CD4-positive, alpha-beta T cell treated with Interleukin-15 for 1 hour (primary cell): Measurements from ENCODE around the gene PBRM1.

ENCODE experiments used
- DNase-seq: peaks from one replicate; pipeline ENCODE4 v3.0.0-alpha.2; 2020

Gene PBRM1

DNA sequence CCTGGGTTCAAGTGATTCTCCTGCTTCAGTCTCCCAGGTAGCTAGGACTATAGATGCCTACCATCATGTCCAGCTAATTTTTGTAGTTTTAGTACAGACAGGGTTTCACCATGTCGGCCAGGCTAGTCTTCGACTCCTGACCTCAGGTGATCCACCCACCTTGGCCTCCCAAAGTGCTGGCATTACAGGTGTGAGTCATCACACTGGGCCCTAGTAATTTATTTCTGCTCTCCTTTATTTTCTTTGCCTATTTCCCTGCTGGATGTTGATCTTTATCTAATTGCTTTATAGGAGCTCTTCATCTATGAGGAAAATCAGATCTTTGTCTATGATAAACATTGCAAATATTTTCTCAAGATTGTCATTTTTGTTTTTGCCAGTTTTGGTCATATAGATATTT lies 117.6 kb downstream of the PBRM1 start:
- DNase-seq: no peak

GRCh38 chr3:52563984-52564383 lies 121.7 kb downstream of the PBRM1 start:
- no peak for DNase-seq

- no peak for DNase-seq
Measured at GRCh38 chr3:52561028-52561747, 124.5 kb downstream of the PBRM1 start.

DNA sequence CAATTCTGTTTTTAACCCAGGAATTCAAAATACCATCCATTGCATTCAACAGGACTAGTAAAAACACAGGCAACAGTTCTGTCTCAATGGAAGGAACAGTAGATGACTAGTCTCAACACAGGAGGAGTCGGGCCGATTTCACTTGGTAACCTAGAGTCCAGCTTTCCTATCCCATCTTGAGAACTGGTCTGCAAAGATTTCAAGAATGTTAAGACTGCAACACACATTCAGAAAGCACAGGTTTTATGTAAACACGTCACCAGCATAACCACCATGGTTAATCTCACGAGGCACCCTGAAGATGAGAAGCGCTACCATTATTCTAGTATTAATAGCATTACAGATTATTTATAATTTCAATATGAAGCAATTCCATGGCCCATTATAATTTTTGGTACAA lies 127.3 kb downstream of the PBRM1 start:
- DNase-seq: no peak

GRCh38 chr3:52557011-52557960 lies 128.4 kb downstream of the PBRM1 start:
- no peak for DNase-seq

DNA sequence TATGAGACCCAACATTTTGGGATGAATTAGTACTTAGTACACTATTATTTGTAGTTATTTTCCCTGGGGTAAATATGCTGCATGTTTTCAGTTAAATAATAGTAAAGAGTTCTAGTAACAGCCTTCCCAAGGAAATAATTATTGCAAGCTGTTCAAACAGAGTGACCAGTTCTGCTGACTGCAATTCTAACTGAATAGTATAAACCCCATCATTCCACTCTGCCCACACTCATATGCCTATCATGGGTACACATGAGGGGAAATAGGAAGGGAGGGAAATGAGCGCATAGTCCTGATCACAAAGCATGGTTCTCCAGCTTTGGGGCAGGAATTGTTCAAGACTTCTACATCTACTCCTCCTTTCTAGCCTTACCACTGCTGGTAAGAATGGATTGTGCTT lies 130.7 kb downstream of the PBRM1 start:
- no peak for DNase-seq

DNA sequence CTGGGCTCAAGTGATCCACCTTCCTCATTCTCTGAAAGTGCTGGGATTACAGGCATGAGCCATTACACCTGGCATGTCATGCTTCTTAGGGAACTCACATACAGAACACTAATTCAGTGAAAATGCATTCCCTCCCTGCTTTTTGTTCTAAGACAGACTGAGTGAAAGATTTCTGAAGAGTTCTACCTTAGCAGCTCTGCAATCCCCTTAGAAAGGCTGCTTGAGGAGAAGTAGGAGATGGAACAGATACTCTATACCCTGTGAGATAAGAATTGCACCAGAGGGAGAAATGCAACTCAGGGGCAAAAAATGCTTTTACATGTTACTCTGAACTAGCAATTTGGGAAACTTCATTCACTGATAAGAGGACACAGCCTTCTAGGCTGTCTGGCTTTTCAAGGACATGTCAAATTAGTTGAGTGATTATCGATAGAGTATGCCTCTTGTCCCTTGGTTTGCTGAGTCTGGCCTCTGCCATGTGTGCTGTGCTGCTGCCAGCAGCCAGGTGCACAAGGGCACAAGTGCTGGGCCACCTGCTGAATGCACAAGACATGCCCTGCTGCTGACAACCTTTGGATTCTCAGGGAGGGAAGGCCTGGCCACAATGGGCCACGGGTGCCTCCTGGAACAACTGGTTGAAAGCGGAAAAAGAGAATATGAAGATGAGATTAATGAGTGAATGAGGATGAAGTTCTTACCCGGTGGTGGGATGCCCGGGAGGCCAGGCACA lies 131.5 kb downstream of the PBRM1 start:
- no peak for DNase-seq

DNA sequence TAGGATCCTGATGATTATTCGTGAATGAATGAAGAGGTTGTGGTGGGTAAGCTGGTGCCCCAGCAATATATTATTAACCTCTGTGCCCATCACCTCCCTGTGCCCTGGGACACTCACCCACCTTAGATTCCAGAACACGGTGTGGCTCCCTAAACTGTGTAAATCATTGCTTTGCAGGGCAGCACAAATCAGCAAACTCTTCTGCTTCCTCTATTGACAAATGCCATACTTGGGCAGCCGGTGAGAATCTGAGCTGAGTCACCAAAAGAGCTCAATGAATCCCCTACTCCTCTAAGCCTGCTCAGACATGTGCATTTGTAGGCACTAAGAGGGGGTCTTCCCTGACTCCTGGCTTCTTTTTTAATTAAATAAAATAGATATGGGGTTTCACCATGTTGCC lies 133.6 kb downstream of the PBRM1 start:
- DNase-seq: no peak

DNA sequence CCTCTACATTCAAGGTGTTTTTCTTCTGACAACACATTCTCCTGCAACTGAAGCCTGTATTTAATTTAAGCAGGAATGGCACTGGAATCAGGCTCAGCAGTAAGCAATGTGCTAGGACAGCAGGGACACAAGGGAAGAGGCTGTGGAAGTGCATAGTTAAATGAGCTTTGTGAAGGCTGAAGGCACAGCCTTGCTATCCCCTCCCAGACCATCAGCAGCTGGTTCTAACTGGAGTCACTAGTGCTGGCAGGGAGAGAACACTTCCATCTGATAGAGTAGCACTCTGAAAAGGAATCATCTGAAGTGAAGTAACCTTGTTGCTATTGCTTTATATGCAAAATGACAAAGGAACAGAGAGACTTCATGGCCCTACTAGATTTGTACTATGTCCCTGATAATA lies 134.6 kb downstream of the PBRM1 start:
- DNase-seq: no peak

- DNase-seq: no peak
Measured at GRCh38 chr3:52547143-52547542, 138.6 kb downstream of the PBRM1 start.

DNA sequence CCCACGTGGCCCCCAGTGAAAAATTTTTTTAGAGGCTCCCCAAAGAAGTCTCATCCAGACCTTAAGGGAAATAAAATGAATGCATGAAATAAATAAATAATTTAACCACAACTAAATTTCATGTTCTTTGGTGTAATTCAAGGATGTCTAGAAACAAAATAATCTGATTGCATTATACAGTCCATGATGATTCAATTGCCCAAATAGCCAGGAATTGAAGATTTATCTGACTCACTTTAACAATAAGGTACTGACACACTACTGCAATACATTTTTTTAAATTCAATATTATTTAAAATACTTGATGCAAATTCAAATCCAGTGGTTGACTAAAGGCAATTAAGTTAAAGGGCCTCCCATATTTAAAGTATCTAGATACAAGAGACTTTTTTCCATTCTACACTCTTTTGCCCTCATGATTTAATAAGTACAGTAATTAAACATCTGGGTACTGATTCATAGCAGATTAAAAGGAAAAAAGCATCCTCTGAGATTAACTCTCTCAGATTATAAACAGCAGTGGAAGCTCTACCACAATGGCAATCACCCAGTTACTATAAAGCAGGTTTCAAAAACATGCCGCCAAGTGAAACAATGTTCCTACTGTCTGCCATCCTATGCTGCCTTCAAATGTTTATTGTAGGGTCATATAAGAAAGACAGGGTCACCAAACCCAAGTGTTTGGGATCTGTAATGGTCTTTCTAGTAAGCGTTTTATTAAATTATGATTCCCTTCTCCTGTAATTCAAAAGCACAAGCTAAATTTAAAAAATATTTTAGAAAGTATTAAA lies 139.4 kb downstream of the PBRM1 start:
- no peak for DNase-seq

GRCh38 chr3:52544937-52545336 lies 140.8 kb downstream of the PBRM1 start:
- DNase-seq: no peak

DNA sequence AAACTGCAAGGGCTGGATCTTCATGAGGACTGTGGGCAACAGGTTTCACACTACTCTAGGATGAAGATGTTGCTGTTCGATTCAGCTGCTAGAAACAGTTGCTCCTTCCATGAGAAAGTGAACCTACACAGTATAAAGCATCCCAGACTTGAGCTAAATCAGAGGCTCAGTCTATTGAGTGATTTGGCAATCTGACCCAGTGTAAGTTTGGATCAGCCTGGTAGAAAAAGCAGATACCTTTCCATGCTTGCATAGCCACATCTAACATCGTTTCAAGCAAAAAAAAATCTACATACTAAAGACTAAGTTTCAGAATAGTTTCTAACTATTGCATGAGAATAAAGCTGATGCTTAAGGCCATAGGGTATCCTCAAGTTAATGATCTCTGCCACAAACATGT lies 144.7 kb downstream of the PBRM1 start:
- no peak for DNase-seq

GRCh38 chr3:52539010-52539653 lies 146.6 kb downstream of the PBRM1 start:
- no peak for DNase-seq

DNA sequence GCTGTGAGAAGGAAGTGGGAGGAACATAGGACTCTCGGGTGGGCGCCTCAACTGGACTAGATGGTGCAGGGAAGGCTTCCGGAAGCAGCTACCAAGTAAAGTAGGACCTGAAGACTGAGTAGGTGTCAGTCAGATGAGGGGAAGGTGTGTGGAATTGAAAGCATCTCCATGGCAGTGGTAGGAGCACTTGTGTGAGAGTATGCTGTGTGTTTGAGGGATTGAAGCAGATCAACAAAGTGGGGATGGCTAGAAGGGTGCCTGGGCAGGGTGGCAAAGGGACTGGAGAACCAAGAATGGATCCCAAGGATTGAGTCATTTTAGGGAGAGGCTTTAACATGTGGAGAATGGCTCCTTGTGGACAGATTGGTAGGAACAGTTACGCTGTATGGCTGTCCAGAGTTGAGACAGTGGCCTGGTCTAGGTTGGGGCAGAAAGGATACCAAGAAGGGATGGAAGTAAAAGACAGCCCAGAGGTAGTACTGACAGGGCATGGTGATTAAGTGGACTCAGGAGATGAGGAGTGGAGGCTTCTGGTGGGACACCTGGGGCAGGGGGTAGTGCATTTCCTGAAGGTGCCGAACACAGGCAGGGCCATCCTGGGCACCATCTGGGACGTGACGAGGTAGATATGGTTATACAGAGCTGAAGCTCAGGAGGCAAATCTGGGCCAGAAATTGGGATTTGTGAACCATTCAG lies 147.8 kb downstream of the PBRM1 start:
- no peak for DNase-seq

- DNase-seq: no peak
Measured at GRCh38 chr3:52537165-52537620, 148.5 kb downstream of the PBRM1 start.

DNA sequence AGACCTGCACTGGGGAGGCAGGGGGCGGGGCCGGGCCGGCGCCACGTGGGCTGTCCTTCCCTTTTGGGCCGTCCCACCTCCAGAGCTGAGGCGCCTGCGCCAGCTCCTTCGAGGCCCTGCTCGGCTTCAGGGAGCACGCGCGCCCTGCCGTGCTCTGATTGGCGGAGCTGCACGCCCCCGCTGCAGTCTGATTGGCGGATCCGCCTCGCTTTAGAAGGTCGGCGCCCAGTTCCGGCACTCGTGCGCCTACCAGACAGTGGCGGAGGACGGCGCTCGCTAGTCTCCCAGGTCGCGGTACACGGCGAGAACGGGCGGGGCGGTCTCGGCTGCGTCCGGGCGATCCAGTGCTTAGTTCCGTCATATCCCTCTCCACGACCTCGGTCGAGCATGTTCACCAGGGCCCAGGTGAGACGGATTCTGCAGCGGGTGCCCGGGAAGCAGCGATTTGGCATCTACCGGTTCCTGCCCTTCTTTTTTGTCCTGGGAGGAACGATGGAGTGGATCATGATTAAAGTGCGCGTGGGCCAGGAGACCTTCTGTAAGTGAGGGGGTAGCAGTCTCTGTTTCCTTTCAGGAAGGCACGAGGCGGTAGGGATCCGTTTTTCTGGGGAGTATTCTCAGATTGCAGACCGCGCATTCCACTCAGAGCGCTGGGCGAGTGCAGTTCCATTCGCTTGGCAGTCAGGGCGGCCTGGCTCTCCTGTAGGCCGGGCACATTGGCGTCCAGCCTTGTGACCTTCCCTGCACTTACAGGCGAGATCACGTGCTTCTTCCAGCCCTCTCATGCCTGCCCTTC lies 149.1 kb downstream of the PBRM1 start, which contains the start of gene UQCC5:
Gene UQCC5 (plus strand): TSS at position 237 of the 796 bp plus-strand sequence. CDS start 151 bp downstream, at position 388.
- peak; percentile 99 for DNase-seq

DNA sequence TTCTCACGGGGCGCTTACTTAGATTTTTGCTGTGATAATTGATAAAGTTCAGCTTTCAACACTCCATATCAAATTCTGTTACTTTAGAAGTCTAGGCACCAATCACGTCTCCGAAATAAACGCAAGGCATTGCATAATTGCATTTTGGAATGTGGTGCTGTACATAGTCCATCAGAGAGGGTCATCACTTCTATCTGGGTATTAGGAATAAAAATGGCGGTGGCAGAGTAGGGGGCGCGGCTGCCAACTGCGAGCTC lies 149.7 kb downstream of the PBRM1 start:
- DNase-seq: no peak

- no peak for DNase-seq
Measured at GRCh38 chr3:52535411-52536111, 150.2 kb downstream of the PBRM1 start.
